ENCODE results near the gene BAHD1. TPM values are rescaled to one million over a fixed set of nuclear protein-coding genes. Genes with fewer than 3 reads are reported as not detected.

Gene BAHD1
- total RNA-seq = 5.4 and 7.0 TPM in 2 replicates

GRCh38 chr15:40440743-40441564, at the start of gene BAHD1:
BAHD1 (plus strand) TSS chr15:40440953; CDS start chr15:40458465, 17,512 bp downstream.

GRCh38 chr15:40405501-40406381, 35.0 kb upstream of the BAHD1 start, which contains the start of gene IVD:
IVD (plus strand) TSS chr15:40405795; CDS start chr15:40405828, 33 bp downstream.

DNA sequence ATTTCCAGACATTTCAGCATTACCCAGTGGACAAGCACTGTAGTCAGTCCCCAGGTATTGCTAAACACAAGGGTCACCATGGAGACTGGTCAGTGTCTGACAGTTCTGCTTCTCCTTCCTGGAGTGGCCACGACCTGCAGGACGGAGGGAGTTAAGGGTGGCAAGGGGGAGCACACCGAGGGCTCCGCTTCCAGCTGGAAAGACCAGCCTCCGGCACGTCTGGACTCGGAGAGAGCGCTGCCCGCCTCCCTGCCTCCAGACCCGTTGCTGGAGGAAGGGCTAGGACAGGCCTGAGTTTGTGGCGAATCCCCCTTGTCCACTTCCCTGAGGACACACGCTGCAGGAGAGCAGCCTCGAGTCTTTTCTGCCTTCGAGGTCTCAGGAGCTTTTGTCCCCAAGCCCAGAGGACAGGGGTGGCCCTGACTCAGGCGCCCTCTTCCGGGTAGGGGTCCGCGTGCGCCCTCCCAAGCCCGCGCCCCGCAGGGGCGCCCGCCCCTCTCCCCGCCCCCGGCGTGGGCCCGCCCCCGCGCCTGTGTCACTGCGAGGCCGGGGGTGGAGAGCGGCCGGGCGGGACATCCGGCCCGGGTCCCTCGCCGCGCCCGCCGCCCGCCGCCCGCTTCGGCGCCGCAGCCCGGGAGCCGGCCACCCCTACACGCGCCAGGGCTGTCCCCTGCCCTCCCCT, 29.8 kb downstream of the BAHD1 start, which contains the start of gene CHST14:
CHST14 (plus strand) TSS at position 562 of the 682 bp plus-strand sequence. CDS start 230 bp downstream, outside the sequence.

Other genes with a start within 250 kb of the BAHD1 start
- gene PAK6, start 201.9 kb upstream of the BAHD1 start, total RNA-seq = 0.13 TPM in 1 of 2 replicates, not detected in the other
- gene ANKRD63, start 157.9 kb upstream of the BAHD1 start, total RNA-seq = not detected in 2 replicates
- 0.19 and 0.53 TPM in 2 replicates for gene PLCB2, start 133.0 kb upstream of the BAHD1 start, total RNA-seq
- gene INAFM2, start 117.3 kb upstream of the BAHD1 start, total RNA-seq = 33.8 and 36.3 TPM in 2 replicates
- 102 and 109 TPM in 2 replicates for gene CCDC9B, start 100.0 kb upstream of the BAHD1 start, total RNA-seq
- gene PHGR1, start 89.9 kb upstream of the BAHD1 start, total RNA-seq = not detected in 2 replicates
- 0.13 and 0.25 TPM in 2 replicates for gene DISP2, start 82.7 kb upstream of the BAHD1 start, total RNA-seq
- 29.3 and 50.5 TPM in 2 replicates for gene KNSTRN, start 58.2 kb upstream of the BAHD1 start, total RNA-seq
- gene IVD, start 35.2 kb upstream of the BAHD1 start, total RNA-seq = 46.0 and 53.8 TPM in 2 replicates
- gene CHST14, start 30.0 kb downstream of the BAHD1 start, total RNA-seq = 6.1 and 8.6 TPM in 2 replicates
- 10.5 and 17.3 TPM in 2 replicates for gene CCDC32, start 124.1 kb downstream of the BAHD1 start, total RNA-seq
- gene RPUSD2, start 128.3 kb downstream of the BAHD1 start, total RNA-seq = 8.9 and 12.6 TPM in 2 replicates
- 10.8 and 15.3 TPM in 2 replicates for gene KNL1, start 153.3 kb downstream of the BAHD1 start, total RNA-seq

Data from aortic smooth muscle cell (primary cell).